ENCODE measurements around the gene NLRC5.

The NLRC5 gene

DNA sequence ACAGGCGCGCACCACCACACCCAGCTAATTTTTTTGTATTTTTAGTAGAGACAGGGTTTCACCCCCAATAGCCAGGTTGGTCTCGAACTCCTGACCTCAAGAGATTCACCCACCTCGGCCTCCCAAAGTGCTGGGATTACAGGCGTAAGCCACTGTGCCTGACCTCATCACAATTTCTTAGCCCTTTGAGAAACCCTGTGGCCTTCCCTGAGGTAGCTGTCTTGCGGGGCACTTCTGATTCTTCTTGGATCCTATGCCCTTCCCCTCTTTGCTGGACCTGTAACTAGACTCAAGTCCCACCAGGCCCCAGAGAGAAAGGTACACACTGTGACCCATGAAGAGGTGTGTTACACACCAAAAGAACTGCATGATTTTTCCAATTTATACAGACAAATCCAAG, 41.1 kb upstream of the NLRC5 start:
- Histone ChIP-seq H2AFZ (ENCODE audit: low read length, unreplicated experiment) (no peak overlapping the region), H3K4me3 (ENCODE audit: low read depth, low read length) (no peak overlapping the region), H3K4me1 (ENCODE audit: control insufficient read depth, insufficient read depth, low read length, unreplicated experiment) (no peaks in the 10 kb centered on the region), H3K36me3 (ENCODE audit: insufficient read depth, low read length) (peaks cover 16% of the 10 kb centered on the region), H3K27me3 (ENCODE audit: insufficient read depth, low read length) (no peaks in the 10 kb centered on the region), H3K27ac (ENCODE audit: low read depth, low read length) (no peak overlapping the region), H3K79me2 (ENCODE audit: control insufficient read depth, insufficient read depth, low read length, unreplicated experiment) (no peaks in the 10 kb centered on the region)

DNA sequence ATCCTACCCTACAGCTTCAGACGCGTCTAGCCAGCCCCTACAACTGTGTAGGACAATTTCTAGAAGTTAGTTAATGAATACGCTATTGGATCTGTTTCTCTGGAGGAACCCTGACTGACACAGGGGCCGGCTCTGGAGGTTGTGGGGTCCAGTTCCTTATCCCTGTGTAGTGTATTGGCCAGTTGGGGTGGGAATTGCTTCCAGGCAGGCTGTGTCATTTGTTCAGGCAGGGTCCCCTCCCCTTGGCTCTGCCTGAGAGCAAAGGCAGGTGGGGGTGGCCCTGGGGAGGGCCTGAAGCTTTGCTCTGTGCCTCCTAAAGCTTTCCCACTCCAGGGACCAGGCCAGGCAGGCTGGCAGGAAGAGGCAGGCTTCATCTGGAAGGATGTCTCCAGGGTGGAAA, 39.3 kb upstream of the NLRC5 start:
- Histone ChIP-seq H3K27ac (ENCODE audit: low read depth, low read length) (no peak overlapping the region), H3K36me3 (ENCODE audit: insufficient read depth, low read length) (peaks cover 2% of the 10 kb centered on the region; the same call in 1 of the 2 replicates), H3K27me3 (ENCODE audit: insufficient read depth, low read length) (no peaks in the 10 kb centered on the region), H3K4me3 (ENCODE audit: low read depth, low read length) (no peak overlapping the region), H3K79me2 (ENCODE audit: control insufficient read depth, insufficient read depth, low read length, unreplicated experiment) (no peaks in the 10 kb centered on the region), H2AFZ (ENCODE audit: low read length, unreplicated experiment) (no peak overlapping the region), H3K4me1 (ENCODE audit: control insufficient read depth, insufficient read depth, low read length, unreplicated experiment) (no peaks in the 10 kb centered on the region)

DNA sequence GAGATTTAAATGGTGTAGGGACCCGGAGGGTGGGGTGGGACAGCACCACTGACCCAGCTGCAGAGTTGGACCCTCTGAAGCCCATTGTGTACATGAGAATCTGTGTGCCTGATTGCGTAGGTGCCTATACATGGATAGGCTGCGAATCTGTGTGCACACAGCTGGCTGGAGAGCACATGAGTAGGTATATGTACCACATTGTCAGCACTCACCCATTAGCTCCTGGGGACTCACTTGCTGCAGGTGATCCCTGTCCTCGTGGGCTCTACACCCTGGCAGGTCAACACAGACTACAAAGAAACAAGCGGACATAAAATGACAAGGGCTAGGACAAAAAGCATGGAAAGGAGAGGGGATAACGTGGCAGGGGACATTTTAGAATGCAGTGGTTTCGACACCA, 38.9 kb upstream of the NLRC5 start:
- Histone ChIP-seq H3K4me1 (ENCODE audit: control insufficient read depth, insufficient read depth, low read length, unreplicated experiment) (no peaks in the 10 kb centered on the region), H3K27ac (ENCODE audit: low read depth, low read length) (no peak overlapping the region), H3K36me3 (ENCODE audit: insufficient read depth, low read length) (no peaks in the 10 kb centered on the region), H3K79me2 (ENCODE audit: control insufficient read depth, insufficient read depth, low read length, unreplicated experiment) (no peaks in the 10 kb centered on the region), H3K4me3 (ENCODE audit: low read depth, low read length) (no peak overlapping the region), H2AFZ (ENCODE audit: low read length, unreplicated experiment) (no peak overlapping the region), H3K27me3 (ENCODE audit: insufficient read depth, low read length) (no peaks in the 10 kb centered on the region)

DNA sequence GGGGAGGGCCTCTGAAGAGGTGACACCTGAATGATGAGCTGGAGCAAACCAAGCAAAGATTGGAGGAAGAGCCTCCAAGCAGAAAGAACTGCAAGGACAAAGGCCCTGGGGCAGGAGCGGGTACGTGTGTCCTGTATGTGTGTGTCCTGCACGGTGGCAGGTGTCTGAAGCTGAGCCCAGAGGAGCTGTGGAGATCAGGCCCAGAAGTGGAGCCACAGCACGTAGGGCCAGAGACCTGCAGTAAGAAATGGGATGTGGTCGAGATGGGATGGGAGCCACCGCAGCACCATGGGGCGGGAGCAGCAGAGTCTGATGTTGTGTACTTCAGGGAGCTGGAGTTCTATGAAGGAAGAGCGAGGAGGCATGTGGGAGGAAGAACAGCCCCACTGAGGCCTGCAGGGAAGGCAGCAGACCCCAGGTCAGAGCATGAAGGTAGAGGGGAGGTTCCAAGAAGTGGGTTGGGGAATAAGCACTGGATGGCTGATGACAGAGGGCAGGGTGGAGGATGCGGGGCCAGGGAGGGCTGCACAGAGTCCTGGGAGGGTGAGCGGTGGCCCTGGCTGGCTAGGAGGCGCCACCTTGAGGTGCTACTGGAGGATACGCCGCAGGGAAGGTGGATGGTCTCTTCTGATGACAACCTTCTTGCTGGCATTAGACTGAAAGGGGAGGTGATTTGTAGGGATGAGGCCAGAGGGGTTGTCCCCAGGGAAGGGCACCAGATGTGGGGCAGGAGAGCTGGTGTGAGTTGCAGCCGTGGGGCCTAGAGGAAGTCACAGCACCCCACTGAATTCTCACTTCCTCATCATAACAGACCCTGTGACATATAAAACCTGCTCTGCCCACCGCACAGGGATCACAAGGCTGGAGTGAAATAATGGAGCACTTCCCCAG, 38.2 kb upstream of the NLRC5 start:
- no peaks in the 10 kb centered on the region for H3K79me2 ChIP-seq (ENCODE audit: control insufficient read depth, insufficient read depth, low read length, unreplicated experiment)
- no peak overlapping the region for H2AFZ ChIP-seq (ENCODE audit: low read length, unreplicated experiment)
- H3K36me3 ChIP-seq (ENCODE audit: insufficient read depth, low read length) = no peaks in the 10 kb centered on the region
- H3K27me3 ChIP-seq (ENCODE audit: insufficient read depth, low read length) = no peaks in the 10 kb centered on the region
- H3K27ac ChIP-seq (ENCODE audit: low read depth, low read length) = no peak overlapping the region
- H3K4me1 ChIP-seq (ENCODE audit: control insufficient read depth, insufficient read depth, low read length, unreplicated experiment) = no peaks in the 10 kb centered on the region
- no peak overlapping the region for H3K4me3 ChIP-seq (ENCODE audit: low read depth, low read length)

DNA sequence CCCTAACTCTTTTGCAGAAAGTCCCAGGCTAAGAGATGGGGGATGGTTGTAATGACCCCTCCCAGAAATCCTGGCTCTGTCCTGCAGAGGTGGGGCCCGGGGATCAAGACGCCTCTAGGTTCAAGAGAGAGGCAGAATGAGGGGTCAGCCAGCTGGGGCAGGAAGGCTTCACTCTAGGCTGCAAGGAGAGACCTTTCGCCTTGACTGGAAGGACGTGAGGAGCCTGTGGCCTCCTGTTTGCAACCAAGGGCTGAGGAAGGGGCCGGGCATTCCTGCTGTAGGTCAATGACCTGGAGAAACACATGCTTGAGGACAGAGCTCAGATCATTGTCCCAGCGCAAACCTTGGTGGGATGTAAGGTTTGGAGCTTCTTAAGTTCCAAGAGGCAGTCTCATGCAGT, 36.4 kb upstream of the NLRC5 start:
- H3K4me3 ChIP-seq (ENCODE audit: low read depth, low read length) = no peak overlapping the region
- H2AFZ ChIP-seq (ENCODE audit: low read length, unreplicated experiment) = no peak overlapping the region
- no peak overlapping the region for H3K27ac ChIP-seq (ENCODE audit: low read depth, low read length)
- H3K27me3 ChIP-seq (ENCODE audit: insufficient read depth, low read length) = no peaks in the 10 kb centered on the region
- H3K36me3 ChIP-seq (ENCODE audit: insufficient read depth, low read length) = no peaks in the 10 kb centered on the region
- H3K79me2 ChIP-seq (ENCODE audit: control insufficient read depth, insufficient read depth, low read length, unreplicated experiment) = no peaks in the 10 kb centered on the region
- H3K4me1 ChIP-seq (ENCODE audit: control insufficient read depth, insufficient read depth, low read length, unreplicated experiment) = no peaks in the 10 kb centered on the region

DNA sequence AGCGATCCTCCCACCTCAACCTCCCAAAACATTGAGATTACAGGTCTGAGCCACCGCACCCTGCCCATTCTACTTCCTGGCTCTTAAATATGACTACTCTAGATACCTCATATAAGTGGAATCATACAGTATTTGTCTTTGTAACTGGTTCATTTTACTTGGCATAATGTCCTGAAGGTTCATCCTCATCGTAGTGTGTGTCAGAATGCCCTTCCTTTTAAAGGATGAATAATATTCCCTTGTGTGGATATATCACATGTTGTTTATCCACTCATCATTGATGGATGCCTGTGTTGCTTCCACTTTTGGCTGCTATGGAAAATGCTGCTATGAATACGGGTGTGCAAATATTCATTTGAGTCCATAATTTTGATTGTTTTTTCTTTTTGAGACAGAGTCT, 33.3 kb upstream of the NLRC5 start:
- Histone ChIP-seq H3K27ac (ENCODE audit: low read depth, low read length) (no peak overlapping the region), H3K36me3 (ENCODE audit: insufficient read depth, low read length) (no peaks in the 10 kb centered on the region), H3K4me3 (ENCODE audit: low read depth, low read length) (no peak overlapping the region), H3K27me3 (ENCODE audit: insufficient read depth, low read length) (no peaks in the 10 kb centered on the region), H3K79me2 (ENCODE audit: control insufficient read depth, insufficient read depth, low read length, unreplicated experiment) (no peaks in the 10 kb centered on the region), H2AFZ (ENCODE audit: low read length, unreplicated experiment) (no peak overlapping the region), H3K4me1 (ENCODE audit: control insufficient read depth, insufficient read depth, low read length, unreplicated experiment) (peaks cover 4% of the 10 kb centered on the region)

DNA sequence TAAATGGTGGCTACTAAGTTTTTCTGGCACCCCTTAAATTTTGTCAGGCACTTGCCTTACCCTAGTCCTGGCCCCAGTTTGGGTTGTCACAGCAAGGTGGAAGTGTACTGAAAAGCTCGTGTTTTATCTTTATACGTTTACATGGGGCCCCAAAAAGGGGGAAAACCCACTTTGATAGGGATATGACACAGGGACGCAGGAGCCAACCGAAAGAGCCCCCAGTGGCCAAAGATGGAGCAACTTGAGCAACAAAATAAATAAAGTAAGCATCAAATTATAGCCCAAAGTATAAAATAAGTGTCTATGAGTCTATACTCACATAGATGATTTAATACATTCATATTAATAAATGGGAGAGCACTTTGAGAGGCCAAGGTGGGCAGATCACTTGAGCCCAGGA, 32.6 kb upstream of the NLRC5 start:
- Histone ChIP-seq H3K36me3 (ENCODE audit: insufficient read depth, low read length) (no peaks in the 10 kb centered on the region), H3K27me3 (ENCODE audit: insufficient read depth, low read length) (no peaks in the 10 kb centered on the region), H2AFZ (ENCODE audit: low read length, unreplicated experiment) (no peak overlapping the region), H3K4me3 (ENCODE audit: low read depth, low read length) (no peak overlapping the region), H3K79me2 (ENCODE audit: control insufficient read depth, insufficient read depth, low read length, unreplicated experiment) (no peaks in the 10 kb centered on the region), H3K27ac (ENCODE audit: low read depth, low read length) (no peak overlapping the region), H3K4me1 (ENCODE audit: control insufficient read depth, insufficient read depth, low read length, unreplicated experiment) (peaks cover 11% of the 10 kb centered on the region)

DNA sequence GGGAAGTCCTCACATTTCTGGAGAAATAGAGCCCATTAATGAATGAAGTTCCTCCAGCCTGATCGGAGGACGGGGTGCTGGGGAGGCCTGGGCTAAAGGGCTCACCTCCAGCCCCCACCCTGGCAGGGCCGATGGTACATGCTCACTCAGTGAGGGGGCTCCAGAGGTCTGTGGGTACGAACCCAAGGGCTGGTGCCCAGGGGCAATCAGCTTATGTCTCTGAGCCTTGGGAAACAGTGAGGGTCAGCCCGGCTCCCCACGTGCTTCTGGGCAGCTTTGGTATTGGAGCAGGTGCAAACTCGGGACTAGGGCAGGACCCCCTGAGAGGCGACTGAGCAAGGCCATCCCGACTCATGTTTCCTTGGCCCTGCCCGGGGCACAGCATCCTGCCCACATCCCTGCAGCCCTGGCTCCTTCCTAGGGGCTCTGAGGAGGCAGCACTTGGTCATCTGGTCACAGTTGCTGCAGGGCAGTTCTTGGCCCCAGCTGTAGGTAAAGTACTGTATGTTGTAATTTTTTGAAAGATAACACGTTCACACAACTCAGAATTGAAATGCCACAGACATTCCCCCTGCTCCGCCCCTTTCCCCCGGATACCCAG, 28.6 kb upstream of the NLRC5 start:
- H3K27me3 ChIP-seq (ENCODE audit: insufficient read depth, low read length) = no peaks in the 10 kb centered on the region
- H3K36me3 ChIP-seq (ENCODE audit: insufficient read depth, low read length) = no peaks in the 10 kb centered on the region
- no peak overlapping the region for H2AFZ ChIP-seq (ENCODE audit: low read length, unreplicated experiment)
- H3K4me3 ChIP-seq (ENCODE audit: low read depth, low read length) = no peak overlapping the region
- peaks cover 31% of the 10 kb centered on the region for H3K4me1 ChIP-seq (ENCODE audit: control insufficient read depth, insufficient read depth, low read length, unreplicated experiment)
- H3K27ac ChIP-seq (ENCODE audit: low read depth, low read length) = no peak overlapping the region; the same call in 1 of the 2 replicates
- no peaks in the 10 kb centered on the region for H3K79me2 ChIP-seq (ENCODE audit: control insufficient read depth, insufficient read depth, low read length, unreplicated experiment)

DNA sequence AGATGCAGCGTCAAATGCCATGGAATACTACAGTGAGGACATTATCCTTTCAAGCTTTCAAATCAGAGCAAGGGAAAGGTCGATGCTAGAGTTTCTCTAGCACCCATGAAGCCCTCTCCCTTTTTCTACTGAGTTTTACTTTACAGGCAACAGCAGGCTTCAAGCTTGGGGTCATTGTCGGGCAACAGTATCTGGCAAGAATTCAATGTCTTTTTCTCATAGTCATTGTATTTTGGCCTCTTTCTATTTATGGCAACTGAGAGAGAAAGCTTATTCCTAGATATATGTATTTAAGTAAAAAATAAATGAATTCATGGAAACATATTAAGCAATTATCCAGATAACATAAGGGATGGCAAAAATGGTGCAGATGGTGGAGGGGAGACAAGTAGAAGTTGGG, 28.0 kb upstream of the NLRC5 start:
- H3K4me1 ChIP-seq (ENCODE audit: control insufficient read depth, insufficient read depth, low read length, unreplicated experiment) = peaks cover 37% of the 10 kb centered on the region
- no peak overlapping the region for H3K4me3 ChIP-seq (ENCODE audit: low read depth, low read length)
- H3K27me3 ChIP-seq (ENCODE audit: insufficient read depth, low read length) = no peaks in the 10 kb centered on the region
- no peaks in the 10 kb centered on the region for H3K36me3 ChIP-seq (ENCODE audit: insufficient read depth, low read length)
- H2AFZ ChIP-seq (ENCODE audit: low read length, unreplicated experiment) = no peak overlapping the region
- H3K79me2 ChIP-seq (ENCODE audit: control insufficient read depth, insufficient read depth, low read length, unreplicated experiment) = no peaks in the 10 kb centered on the region
- peak overlapping the region; percentile 33; the same call in 1 of the 2 replicates for H3K27ac ChIP-seq (ENCODE audit: low read depth, low read length)

DNA sequence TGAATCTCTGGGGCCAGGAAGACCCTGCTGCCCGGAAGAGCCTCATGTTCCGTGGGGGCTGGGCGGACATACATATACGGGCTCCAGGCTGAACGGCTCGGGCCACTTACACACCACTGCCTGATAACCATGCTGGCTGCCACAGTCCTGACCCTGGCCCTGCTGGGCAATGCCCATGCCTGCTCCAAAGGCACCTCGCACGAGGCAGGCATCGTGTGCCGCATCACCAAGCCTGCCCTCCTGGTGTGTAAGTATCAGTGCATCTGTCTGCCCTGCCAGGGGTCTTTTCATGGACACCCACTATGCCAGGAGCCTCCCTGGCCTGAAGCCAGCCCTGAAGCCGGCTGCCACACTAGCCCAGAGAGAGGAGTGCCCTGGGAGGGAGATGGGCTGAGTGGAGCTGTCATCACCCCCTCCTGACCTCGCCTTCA, 27.5 kb upstream of the NLRC5 start, which contains the start of gene CETP:
TSS of gene CETP (plus strand) at position 100 of the 431 bp plus-strand sequence. CDS start at position 130, 30 bp downstream.
- Histone ChIP-seq H3K4me3 (ENCODE audit: low read depth, low read length) (no peak within 1 kb of the TSS), H3K27me3 (ENCODE audit: insufficient read depth, low read length) (no peaks in the 10 kb centered on the region), H3K4me1 (ENCODE audit: control insufficient read depth, insufficient read depth, low read length, unreplicated experiment) (peaks cover 37% of the 10 kb centered on the region), H2AFZ (ENCODE audit: low read length, unreplicated experiment) (no peak within 1 kb of the TSS), H3K79me2 (ENCODE audit: control insufficient read depth, insufficient read depth, low read length, unreplicated experiment) (no peaks in the 10 kb centered on the region), H3K36me3 (ENCODE audit: insufficient read depth, low read length) (no peaks in the 10 kb centered on the region), H3K27ac (ENCODE audit: low read depth, low read length) (peak within 1 kb of the TSS; percentile 33; the same call in 1 of the 2 replicates)

All from ACC112 (cell line).